Muscle layer of colon (tissue), 2 donors: ENCODE measurements around the gene CISD3.

ENCODE experiments used
- H3K27ac ChIP-seq: one replicate; pipeline ENCODE4 v1.7.0; 2013; ENCODE audit warnings: low read depth, mild to moderate bottlenecking, low read length, moderate library complexity
- H3K27me3 ChIP-seq, 2 donors: one replicate each; pipeline ENCODE4 v1.7.0; 2013; ENCODE audit warnings: low read length in 2 of 2, mild to moderate bottlenecking in 2 of 2; ENCODE audit not compliant: insufficient read depth in 2 of 2, control insufficient read depth in 1 of 2
- H3K36me3 ChIP-seq: one replicate; pipeline ENCODE4 v1.7.0; 2013; ENCODE audit warnings: mild to moderate bottlenecking, low read length; ENCODE audit not compliant: insufficient read depth
- H3K4me1 ChIP-seq: one replicate; pipeline ENCODE4 v1.7.0; 2013; ENCODE audit warnings: mild to moderate bottlenecking, low read length; ENCODE audit not compliant: insufficient read depth
- H3K4me3 ChIP-seq, 2 donors: one replicate each; pipeline ENCODE4 v1.7.0; 2013; ENCODE audit warnings: low read length in 2 of 2, low read depth in 1 of 2, mild to moderate bottlenecking in 1 of 2, moderate library complexity in 1 of 2
- H3K9ac ChIP-seq: one replicate; pipeline ENCODE4 v1.7.0; 2013; ENCODE audit warnings: low read length
- H3K9me3 ChIP-seq: one replicate; pipeline ENCODE4 v1.7.0; 2013; ENCODE audit warnings: mild to moderate bottlenecking, low read length
- donor health status: abdominal sarcoma.
- donor health status: Adenocarcinoma of cecum.

Gene CISD3

DNA sequence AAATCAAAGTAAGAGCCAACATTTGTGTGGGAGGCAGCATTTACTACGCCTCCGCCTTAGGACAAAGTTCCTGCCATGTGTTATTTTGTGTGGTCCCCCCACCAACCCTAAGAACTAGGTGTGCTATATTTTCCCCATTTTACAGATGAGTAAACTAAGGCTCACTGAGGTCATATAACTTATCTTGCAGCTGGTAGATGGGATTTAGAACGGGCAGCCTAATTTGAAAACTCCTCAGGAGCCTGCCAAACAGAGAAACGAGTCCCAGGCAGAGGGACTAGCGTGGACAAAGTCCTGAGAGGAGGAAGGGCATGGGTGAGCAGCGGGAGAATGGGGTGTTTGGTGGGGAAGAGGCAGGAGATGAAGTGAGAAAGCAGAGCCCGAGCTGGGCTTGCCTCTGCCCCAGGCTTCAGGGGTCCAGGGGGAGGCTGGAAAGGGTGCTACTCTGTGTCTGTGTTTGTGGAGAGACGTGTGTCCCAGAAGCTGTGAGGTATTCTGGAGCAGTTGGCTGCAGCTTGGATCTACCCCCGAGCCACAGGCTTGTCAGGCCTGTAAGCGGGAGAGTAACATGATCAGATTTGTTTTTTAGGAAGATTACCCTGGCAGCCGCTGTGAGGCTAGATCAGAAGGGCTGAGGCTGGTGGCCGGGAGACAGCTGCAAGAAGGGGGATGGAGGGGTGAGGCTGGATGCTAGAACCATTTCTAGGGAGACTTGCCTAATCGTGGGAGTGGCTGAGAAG is 20.1 kb upstream of the CISD3 start:
- Histone ChIP-seq H3K36me3 (peaks cover 62% of the 10 kb centered on the region), H3K27ac (no peak overlapping the region), H3K4me1 (peaks cover 12% of the 10 kb centered on the region)

DNA sequence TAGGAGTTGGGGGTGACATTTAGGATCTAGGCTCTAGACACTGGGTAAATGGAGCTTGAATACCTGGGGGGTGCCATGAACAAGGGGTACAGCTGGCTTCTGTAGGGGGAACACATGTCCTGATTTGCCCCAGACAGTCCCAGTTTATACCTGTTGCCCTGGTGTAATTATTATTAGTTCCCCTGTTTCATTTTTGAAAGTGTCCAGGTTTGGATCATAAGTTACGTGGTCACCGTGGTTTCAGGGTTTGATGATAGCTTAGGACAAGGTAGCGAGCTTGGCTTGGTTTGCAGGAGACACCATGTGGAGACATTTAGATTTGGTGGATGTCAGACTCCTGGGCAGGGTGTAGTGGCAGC is 19.6 kb upstream of the CISD3 start:
- no peak overlapping the region for H3K4me3 ChIP-seq
- no peaks in the 10 kb centered on the region for H3K9me3 ChIP-seq
- no peaks in the 10 kb centered on the region for H3K27me3 ChIP-seq
- no peak overlapping the region for H3K9ac ChIP-seq
- peaks cover 12% of the 10 kb centered on the region for H3K4me1 ChIP-seq
- peaks cover 65% of the 10 kb centered on the region for H3K36me3 ChIP-seq
- no peak overlapping the region for H3K27ac ChIP-seq

More for the DNA sequence above, 20.1 kb upstream of the CISD3 start:
- Histone ChIP-seq H3K27me3 (no peaks in the 10 kb centered on the region), H3K9me3 (no peaks in the 10 kb centered on the region), H3K9ac (no peak overlapping the region), H3K4me3 (no peak overlapping the region)

DNA sequence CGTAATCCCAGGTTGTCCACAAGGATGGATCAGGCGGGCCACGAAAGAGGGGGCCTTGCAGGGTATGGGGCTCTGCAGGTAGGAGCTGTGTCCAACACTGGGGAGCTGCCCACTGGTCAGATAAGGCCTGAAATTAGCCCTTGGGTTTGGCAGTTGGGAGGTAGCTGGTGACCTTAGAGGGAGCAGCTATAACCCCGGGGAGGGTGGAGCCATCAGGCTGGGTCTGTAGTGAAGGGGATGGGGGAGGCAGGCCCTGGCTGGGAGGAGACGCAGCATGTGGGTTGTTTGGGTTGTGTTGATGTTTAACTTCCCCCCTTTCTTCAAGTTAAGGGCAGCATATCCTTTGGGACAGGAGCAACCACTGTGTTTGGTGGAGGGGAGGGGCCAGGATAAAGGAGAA is 19.2 kb upstream of the CISD3 start:
- Histone ChIP-seq H3K36me3 (peaks cover 69% of the 10 kb centered on the region), H3K4me1 (peaks cover 12% of the 10 kb centered on the region)

DNA sequence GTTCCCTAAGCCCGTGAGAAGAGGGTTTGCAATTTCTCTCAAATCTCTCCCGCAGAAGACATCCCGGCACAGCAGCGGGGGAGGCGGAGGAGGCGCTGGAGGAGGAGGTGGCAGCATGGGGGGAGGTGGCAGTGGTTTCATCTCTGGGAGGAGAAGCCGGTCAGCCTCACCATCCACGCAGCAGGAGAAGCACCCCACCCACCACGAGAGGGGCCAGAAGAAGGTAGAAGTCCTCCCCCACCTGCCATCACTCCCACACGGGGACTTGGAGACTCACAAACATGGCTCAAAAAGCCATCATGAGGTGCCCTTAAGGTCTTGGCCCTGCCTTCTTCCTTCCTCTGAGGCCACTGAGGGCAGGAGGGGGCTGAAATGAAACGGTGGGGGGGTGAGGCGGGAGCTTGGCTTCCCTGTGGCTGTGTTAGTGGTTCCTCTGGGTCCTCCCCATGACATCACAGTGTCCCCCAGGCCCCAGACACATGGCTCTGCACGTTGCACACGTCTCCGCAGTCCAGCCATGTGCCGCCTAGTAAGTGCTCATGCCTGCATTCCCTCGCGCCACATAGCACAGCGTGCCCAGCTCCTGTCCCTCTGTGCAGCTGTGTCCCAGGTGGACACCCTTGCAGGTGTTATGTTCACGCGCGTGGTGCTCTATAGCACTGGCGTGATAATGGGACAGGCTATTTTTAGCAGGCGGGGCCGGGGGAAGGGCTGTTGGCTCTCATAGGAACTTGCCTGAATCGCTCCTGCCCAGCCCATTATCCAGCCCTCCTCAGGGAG is 18.2 kb upstream of the CISD3 start:
- Histone ChIP-seq H3K4me1 (peaks cover 4% of the 10 kb centered on the region), H3K4me3 (no peak overlapping the region), H3K9me3 (no peaks in the 10 kb centered on the region), H3K9ac (no peak overlapping the region), H3K36me3 (peaks cover 79% of the 10 kb centered on the region), H3K27ac (no peak overlapping the region), H3K27me3 (no peaks in the 10 kb centered on the region)

More for the DNA sequence above, 19.2 kb upstream of the CISD3 start:
- H3K27me3 ChIP-seq, result no peaks in the 10 kb centered on the region
- no peak overlapping the region for H3K9ac ChIP-seq
- no peak overlapping the region for H3K27ac ChIP-seq
- H3K4me3 ChIP-seq, result no peak overlapping the region
- no peaks in the 10 kb centered on the region for H3K9me3 ChIP-seq

DNA sequence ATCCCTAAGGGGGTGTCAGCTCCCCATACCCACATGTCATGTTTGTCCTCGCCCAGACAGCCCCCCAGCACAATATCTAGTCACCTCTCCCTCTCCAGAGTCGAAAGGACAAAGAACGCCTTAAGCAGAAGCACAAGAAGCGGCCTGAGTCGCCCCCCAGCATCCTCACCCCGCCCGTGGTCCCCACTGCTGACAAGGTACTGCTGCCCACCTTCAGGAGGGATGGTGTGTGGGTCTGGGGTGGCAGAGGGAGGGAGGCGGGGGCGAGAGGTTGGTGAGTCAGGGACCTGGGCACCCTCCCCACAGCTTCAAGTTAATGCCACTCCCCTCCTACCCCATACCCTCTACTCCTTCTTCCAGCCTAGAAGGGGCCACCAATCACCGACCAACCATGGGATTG is 17.5 kb upstream of the CISD3 start:
- H3K36me3 ChIP-seq, result peaks cover 84% of the 10 kb centered on the region
- H3K27ac ChIP-seq, result no peak overlapping the region

DNA sequence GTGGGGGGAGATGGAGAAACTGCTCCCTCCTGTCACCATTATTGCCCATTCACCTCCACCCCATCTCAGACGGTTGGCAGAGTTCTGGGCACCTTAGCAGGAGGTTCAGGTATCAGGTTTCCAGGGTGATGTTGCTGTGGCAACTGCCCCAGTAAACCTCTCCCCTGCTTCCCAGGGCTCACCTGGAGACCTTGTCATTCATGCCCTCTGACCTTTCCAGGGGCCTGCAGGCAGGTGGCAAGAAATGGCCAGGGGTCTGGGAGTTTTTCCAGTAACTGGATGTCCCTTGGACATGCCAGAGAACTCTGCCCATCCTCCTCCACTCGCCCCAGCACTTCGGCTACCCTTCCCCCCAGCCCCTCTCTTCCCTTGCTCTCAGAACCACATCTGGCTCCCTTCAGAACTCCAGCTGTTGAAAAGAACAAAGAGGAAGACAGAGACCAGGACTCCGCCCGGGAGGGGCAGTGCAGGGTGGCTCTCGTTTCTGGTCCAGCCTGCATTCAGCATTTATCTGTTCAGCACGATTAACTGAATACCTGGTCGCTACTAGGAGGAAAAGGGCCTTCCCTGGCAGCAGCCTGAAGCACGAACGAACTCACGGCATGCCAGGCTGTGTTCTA is 16.6 kb upstream of the CISD3 start:
- H3K9me3 ChIP-seq, result no peaks in the 10 kb centered on the region

More for the DNA sequence above, 17.5 kb upstream of the CISD3 start:
- no peak overlapping the region for H3K4me3 ChIP-seq
- no peaks in the 10 kb centered on the region for H3K27me3 ChIP-seq
- no peak overlapping the region for H3K9ac ChIP-seq
- no peaks in the 10 kb centered on the region for H3K9me3 ChIP-seq
- no peaks in the 10 kb centered on the region for H3K4me1 ChIP-seq

DNA sequence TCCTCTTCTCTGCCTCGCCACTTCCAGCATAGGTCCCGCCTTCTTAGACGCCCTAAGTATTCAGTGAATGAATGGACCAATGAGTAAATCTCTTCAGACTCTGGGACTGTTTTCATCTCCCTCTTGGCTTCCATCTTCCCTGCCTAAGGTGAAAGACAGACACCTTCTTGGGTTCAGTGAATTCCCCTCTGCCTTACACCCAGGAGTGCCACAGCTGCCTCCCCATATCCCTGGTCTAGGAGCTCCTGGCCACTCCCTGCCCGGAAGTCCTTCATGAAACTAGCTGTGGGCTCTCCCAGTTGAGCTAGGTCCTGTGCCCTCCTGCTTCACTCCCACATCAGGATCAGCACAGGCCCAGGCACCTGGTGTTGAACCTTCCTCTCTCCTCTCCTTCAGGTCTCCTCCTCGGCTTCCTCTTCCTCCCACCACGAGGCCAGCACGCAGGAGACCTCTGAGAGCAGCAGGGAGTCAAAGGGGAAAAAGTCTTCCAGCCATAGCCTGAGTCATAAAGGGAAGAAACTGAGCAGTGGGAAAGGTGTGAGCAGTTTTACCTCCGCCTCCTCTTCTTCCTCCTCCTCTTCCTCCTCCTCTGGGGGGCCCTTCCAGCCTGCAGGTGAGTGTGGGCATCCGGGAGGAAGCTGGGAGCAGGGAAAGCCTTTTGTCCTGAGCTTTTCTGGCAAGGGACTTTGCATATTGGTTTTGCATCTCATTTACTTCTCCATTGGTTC is 14.8 kb upstream of the CISD3 start:
- H3K27ac ChIP-seq, result no peak overlapping the region
- H3K9ac ChIP-seq, result no peak overlapping the region
- no peaks in the 10 kb centered on the region for H3K4me1 ChIP-seq
- H3K27me3 ChIP-seq, result no peaks in the 10 kb centered on the region
- H3K4me3 ChIP-seq, result no peak overlapping the region
- no peaks in the 10 kb centered on the region for H3K9me3 ChIP-seq
- H3K36me3 ChIP-seq, result peaks cover 84% of the 10 kb centered on the region

More for the DNA sequence above, 16.6 kb upstream of the CISD3 start:
- H3K36me3 ChIP-seq, result peaks cover 89% of the 10 kb centered on the region
- no peak overlapping the region for H3K4me3 ChIP-seq
- no peaks in the 10 kb centered on the region for H3K27me3 ChIP-seq
- H3K27ac ChIP-seq, result no peak overlapping the region
- H3K9ac ChIP-seq, result no peak overlapping the region
- H3K4me1 ChIP-seq, result no peaks in the 10 kb centered on the region

DNA sequence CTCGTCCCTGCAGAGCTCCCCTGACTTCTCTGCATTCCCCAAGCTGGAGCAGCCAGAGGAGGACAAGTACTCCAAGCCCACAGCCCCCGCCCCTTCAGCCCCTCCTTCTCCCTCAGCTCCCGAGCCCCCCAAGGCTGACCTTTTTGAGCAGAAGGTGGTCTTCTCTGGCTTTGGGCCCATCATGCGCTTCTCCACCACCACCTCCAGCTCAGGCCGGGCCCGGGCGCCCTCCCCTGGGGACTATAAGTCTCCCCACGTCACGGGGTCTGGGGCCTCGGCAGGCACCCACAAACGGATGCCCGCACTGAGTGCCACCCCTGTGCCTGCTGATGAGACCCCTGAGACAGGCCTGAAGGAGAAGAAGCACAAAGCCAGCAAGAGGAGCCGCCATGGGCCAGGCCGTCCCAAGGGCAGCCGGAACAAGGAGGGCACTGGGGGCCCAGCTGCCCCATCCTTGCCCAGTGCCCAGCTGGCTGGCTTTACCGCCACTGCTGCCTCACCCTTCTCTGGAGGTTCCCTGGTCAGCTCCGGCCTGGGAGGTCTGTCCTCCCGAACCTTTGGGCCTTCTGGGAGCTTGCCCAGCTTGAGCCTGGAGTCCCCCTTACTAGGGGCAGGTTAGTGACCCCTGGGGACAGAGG is 13.7 kb upstream of the CISD3 start:
- no peaks in the 10 kb centered on the region for H3K4me1 ChIP-seq
- H3K9me3 ChIP-seq, result no peaks in the 10 kb centered on the region
- no peaks in the 10 kb centered on the region for H3K27me3 ChIP-seq
- H3K9ac ChIP-seq, result no peak overlapping the region
- peaks cover 84% of the 10 kb centered on the region for H3K36me3 ChIP-seq
- no peak overlapping the region for H3K27ac ChIP-seq
- no peak overlapping the region for H3K4me3 ChIP-seq

DNA sequence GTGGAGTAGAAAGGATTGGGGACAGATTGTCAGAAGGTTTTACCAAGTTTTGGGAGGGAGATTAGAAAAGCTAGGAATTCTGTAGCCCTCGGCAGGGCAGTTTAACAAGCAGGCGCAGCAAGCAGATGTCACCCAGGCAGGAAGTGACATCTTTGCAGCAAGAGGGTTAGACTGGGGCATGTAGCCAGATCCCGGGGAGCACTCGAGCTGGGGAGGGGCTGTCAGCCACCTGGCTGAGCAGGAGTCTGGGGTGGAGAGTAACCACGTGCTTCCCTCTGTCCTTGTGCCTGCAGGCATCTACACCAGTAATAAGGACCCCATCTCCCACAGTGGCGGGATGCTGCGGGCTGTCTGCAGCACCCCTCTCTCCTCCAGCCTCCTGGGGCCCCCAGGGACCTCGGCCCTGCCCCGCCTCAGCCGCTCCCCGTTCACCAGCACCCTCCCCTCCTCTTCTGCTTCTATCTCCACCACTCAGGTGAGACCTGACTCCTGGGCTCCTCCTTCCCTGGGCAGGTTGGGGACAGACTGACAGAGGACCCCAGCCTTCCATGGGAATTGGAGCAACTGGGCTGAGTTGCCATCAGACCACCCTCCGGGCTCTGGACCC is 12.9 kb upstream of the CISD3 start:
- Histone ChIP-seq H3K27ac (no peak overlapping the region), H3K4me1 (no peaks in the 10 kb centered on the region), H3K9me3 (no peaks in the 10 kb centered on the region), H3K4me3 (no peak overlapping the region), H3K27me3 (no peaks in the 10 kb centered on the region), H3K36me3 (peaks cover 79% of the 10 kb centered on the region), H3K9ac (no peak overlapping the region)

DNA sequence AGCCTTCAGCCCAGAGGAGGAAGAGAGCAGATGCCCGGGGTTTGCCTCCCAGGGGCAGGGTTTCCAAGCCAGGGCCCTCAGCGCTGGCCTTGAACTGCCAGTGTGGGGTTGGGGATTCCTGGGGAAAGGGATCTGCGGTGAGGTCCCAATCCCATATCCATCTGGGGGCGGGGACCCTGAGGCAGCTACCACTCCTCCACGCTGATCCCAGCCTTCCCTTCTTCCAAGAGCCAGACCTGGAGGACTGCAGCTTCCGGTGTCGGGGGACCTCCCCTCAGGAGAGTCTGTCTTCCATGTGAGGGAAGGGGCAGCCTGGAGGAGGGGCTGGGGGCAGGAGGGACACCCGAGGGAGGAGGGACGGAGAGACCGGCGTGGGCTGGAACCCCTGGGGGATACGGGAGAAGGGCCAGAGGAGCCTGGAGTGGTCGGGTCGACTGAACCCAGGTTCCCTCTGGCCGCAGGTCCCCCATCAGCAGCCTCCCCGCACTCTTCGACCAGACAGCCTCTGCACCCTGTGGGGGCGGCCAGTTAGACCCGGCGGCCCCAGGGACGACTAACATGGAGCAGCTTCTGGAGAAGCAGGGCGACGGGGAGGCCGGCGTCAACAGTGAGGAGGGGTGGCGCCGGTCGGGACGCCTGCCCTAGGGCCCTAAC is 10.7 kb upstream of the CISD3 start:
- H3K9me3 ChIP-seq, result no peaks in the 10 kb centered on the region
- peaks cover 4% of the 10 kb centered on the region for H3K4me1 ChIP-seq
- H3K27ac ChIP-seq, result no peak overlapping the region
- H3K9ac ChIP-seq, result no peak overlapping the region
- H3K4me3 ChIP-seq, result no peak overlapping the region
- H3K27me3 ChIP-seq, result no peaks in the 10 kb centered on the region
- H3K36me3 ChIP-seq, result peaks cover 57% of the 10 kb centered on the region
